ENCODE measurements around the gene HIPK4.

DNA sequence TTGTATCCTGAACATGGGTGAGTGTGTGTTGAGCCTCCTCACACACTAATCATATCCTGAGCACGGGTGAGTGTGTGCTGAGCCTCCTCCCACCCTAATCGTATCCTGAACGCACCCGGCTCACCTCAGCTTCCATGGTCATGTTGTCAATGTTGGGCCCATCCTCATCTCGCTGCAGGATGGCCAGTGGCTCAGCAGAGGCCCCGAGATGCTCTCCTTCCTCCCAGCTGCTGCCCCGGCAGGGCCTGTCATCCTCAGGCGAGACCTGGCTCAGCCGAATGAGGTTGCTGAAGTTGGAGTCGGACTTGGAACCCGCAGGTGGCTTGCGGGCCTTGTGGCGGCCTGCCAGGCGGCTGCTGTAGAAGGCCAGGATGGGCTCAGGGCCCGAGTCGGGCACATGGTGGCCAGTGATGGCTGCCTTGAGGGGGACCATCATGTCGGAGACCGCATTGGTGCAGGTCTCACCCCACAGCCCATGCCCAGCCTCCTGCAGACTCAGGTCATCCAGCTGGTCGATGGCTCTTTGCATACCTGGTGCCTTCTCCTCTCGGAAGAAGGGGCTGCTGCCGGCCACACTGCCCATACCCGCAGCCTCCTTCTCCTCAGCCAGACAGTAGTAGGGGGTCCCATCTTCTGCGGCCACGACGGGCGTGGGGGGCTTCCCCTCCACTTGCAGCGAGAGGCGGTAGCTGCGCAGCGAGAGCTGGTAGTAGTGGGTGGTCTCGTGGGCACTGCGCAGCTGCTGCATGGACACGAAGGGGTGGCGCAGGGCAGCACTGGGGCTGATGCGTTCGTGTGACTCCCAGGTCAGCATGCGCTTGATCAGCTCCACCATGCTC is 9.6 kb downstream of the HIPK4 start:
- TF ChIP-seq, protein P1, sequence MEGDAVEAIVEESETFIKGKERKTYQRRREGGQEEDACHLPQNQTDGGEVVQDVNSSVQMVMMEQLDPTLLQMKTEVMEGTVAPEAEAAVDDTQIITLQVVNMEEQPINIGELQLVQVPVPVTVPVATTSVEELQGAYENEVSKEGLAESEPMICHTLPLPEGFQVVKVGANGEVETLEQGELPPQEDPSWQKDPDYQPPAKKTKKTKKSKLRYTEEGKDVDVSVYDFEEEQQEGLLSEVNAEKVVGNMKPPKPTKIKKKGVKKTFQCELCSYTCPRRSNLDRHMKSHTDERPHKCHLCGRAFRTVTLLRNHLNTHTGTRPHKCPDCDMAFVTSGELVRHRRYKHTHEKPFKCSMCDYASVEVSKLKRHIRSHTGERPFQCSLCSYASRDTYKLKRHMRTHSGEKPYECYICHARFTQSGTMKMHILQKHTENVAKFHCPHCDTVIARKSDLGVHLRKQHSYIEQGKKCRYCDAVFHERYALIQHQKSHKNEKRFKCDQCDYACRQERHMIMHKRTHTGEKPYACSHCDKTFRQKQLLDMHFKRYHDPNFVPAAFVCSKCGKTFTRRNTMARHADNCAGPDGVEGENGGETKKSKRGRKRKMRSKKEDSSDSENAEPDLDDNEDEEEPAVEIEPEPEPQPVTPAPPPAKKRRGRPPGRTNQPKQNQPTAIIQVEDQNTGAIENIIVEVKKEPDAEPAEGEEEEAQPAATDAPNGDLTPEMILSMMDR (IDR thresholded peaks at IDR 0.05), result no peak
- TF ChIP-seq POLR2AphosphoS5 (IDR thresholded peaks at IDR 0.05; ENCODE audit: insufficient read depth in 1 of 2, low read depth in 1 of 2) (no peak), POLR2A (IDR thresholded peaks at IDR 0.05) (no peak)

Measured in vagina (tissue), 2 donors.